Measurements from ENCODE around the gene SAPCD2. TPM values are rescaled to one million over a fixed set of nuclear protein-coding genes. Genes with fewer than 3 reads are reported as not detected.
A peak's percentile ranks its signal among the peaks of the same experiment; 100 is the strongest.

SAPCD2 gene
- total and polyA plus RNA-seq, 9 of the 15 experiments (the other 6 are each of a cell fraction or from before 2014, with no cell fraction given): 3.4 to 91.8 (median 18.8) TPM

DNA sequence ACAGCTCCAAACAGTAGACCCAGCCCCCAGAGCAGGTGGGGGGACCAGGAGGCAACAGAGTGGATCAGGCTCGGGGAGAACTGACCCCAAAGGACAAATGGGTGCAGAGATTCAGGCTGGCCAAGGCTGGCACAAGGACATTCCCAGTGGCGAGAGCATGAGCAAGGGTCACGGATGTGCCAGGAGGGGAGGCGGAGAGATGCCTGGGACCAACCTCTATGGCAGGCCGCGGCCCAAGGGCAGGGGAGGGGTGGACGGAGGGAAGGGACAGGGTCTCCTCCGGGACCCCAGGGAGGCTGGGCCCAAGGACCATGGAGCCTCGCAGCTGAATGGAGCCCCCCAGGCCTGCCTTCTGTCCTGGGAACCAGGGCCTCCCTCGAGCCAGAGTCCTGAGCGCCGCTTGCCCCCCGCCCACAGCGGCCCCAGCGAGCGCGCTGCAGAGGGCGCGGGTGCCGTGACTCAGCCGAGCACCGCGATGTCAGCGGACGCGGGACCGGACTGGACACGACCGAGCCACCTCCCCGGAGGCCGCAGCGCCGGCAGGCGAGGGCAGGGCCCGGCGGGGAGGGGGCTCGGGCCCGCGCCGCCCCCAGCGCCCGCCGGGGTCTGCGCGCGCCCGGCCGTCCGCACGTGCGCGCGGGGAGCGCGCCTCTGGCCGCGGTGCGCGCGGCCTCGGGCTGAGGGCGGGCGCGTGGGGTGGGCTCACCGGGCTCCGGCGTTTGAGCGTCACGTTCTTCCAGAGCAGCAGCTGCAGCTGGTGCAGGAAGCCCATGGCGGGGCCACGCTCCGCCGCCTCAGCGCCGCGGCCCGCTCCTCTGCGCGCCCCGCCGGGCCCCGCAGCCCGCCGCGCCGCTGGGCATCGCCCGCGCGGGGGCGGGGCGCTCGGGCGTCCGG lies 42.7 kb downstream of the SAPCD2 start, which contains the start of gene ABCA2 (continued):
- TF ChIP-seq, protein P1, sequence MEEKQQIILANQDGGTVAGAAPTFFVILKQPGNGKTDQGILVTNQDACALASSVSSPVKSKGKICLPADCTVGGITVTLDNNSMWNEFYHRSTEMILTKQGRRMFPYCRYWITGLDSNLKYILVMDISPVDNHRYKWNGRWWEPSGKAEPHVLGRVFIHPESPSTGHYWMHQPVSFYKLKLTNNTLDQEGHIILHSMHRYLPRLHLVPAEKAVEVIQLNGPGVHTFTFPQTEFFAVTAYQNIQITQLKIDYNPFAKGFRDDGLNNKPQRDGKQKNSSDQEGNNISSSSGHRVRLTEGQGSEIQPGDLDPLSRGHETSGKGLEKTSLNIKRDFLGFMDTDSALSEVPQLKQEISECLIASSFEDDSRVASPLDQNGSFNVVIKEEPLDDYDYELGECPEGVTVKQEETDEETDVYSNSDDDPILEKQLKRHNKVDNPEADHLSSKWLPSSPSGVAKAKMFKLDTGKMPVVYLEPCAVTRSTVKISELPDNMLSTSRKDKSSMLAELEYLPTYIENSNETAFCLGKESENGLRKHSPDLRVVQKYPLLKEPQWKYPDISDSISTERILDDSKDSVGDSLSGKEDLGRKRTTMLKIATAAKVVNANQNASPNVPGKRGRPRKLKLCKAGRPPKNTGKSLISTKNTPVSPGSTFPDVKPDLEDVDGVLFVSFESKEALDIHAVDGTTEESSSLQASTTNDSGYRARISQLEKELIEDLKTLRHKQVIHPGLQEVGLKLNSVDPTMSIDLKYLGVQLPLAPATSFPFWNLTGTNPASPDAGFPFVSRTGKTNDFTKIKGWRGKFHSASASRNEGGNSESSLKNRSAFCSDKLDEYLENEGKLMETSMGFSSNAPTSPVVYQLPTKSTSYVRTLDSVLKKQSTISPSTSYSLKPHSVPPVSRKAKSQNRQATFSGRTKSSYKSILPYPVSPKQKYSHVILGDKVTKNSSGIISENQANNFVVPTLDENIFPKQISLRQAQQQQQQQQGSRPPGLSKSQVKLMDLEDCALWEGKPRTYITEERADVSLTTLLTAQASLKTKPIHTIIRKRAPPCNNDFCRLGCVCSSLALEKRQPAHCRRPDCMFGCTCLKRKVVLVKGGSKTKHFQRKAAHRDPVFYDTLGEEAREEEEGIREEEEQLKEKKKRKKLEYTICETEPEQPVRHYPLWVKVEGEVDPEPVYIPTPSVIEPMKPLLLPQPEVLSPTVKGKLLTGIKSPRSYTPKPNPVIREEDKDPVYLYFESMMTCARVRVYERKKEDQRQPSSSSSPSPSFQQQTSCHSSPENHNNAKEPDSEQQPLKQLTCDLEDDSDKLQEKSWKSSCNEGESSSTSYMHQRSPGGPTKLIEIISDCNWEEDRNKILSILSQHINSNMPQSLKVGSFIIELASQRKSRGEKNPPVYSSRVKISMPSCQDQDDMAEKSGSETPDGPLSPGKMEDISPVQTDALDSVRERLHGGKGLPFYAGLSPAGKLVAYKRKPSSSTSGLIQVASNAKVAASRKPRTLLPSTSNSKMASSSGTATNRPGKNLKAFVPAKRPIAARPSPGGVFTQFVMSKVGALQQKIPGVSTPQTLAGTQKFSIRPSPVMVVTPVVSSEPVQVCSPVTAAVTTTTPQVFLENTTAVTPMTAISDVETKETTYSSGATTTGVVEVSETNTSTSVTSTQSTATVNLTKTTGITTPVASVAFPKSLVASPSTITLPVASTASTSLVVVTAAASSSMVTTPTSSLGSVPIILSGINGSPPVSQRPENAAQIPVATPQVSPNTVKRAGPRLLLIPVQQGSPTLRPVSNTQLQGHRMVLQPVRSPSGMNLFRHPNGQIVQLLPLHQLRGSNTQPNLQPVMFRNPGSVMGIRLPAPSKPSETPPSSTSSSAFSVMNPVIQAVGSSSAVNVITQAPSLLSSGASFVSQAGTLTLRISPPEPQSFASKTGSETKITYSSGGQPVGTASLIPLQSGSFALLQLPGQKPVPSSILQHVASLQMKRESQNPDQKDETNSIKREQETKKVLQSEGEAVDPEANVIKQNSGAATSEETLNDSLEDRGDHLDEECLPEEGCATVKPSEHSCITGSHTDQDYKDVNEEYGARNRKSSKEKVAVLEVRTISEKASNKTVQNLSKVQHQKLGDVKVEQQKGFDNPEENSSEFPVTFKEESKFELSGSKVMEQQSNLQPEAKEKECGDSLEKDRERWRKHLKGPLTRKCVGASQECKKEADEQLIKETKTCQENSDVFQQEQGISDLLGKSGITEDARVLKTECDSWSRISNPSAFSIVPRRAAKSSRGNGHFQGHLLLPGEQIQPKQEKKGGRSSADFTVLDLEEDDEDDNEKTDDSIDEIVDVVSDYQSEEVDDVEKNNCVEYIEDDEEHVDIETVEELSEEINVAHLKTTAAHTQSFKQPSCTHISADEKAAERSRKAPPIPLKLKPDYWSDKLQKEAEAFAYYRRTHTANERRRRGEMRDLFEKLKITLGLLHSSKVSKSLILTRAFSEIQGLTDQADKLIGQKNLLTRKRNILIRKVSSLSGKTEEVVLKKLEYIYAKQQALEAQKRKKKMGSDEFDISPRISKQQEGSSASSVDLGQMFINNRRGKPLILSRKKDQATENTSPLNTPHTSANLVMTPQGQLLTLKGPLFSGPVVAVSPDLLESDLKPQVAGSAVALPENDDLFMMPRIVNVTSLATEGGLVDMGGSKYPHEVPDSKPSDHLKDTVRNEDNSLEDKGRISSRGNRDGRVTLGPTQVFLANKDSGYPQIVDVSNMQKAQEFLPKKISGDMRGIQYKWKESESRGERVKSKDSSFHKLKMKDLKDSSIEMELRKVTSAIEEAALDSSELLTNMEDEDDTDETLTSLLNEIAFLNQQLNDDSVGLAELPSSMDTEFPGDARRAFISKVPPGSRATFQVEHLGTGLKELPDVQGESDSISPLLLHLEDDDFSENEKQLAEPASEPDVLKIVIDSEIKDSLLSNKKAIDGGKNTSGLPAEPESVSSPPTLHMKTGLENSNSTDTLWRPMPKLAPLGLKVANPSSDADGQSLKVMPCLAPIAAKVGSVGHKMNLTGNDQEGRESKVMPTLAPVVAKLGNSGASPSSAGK (IDR thresholded peaks at IDR 0.05): no peak
- TF ChIP-seq SRSF3 (IDR thresholded peaks at IDR 0.05; ENCODE audit: insufficient read depth, low read length) (no peak), POLR2G (IDR thresholded peaks at IDR 0.05; ENCODE audit: low read depth, low read length) (peak; percentile 50; the same call in 1 of the 2 replicates), BCL6 (CRISPR knock-in tag; IDR thresholded peaks at IDR 0.05) (no peak), EP400 (IDR thresholded peaks at IDR 0.05) (no peak), SMAD1 (IDR thresholded peaks at IDR 0.05; ENCODE audit: low read depth, low read length, partially characterized antibody) (no peak), KAT7 (CRISPR knock-in tag; IDR thresholded peaks at IDR 0.05; ENCODE audit: borderline replicate concordance) (0 out of 2 replicates have a peak, but pooled peaks have one; percentile 72), MAFG (tag; conservative IDR thresholded peaks at IDR 0.05) (no peak), FOXJ3 (CRISPR knock-in tag; IDR thresholded peaks at IDR 0.05) (no peak), L3MBTL2 (IDR thresholded peaks at IDR 0.05) (peak; percentile 46), MTA3 (IDR thresholded peaks at IDR 0.05; ENCODE audit: borderline replicate concordance) (peak; percentile 24; the same call in 1 of the 2 replicates), ELF4 (CRISPR knock-in tag; IDR thresholded peaks at IDR 0.05) (no peak), EWSR1 (IDR thresholded peaks at IDR 0.05; ENCODE audit: borderline replicate concordance, low read depth, partially characterized antibody) (no peak)
- TF ChIP-seq, protein P2, sequence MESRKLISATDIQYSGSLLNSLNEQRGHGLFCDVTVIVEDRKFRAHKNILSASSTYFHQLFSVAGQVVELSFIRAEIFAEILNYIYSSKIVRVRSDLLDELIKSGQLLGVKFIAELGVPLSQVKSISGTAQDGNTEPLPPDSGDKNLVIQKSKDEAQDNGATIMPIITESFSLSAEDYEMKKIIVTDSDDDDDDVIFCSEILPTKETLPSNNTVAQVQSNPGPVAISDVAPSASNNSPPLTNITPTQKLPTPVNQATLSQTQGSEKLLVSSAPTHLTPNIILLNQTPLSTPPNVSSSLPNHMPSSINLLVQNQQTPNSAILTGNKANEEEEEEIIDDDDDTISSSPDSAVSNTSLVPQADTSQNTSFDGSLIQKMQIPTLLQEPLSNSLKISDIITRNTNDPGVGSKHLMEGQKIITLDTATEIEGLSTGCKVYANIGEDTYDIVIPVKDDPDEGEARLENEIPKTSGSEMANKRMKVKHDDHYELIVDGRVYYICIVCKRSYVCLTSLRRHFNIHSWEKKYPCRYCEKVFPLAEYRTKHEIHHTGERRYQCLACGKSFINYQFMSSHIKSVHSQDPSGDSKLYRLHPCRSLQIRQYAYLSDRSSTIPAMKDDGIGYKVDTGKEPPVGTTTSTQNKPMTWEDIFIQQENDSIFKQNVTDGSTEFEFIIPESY (CRISPR knock-in tag; IDR thresholded peaks at IDR 0.05): no peak

Measured in K562 (cell line).